VCaP (cell line): Measurements from ENCODE around the gene TSPAN2.

Source experiments
- H3K27ac ChIP-seq: fragments of 450-650 bp; 2 replicates; pipeline ENCODE4 v1.5.1; 2017
- TF ChIP-seq, protein P1 (sequence below): fragments of 450-650 bp; conservative IDR thresholded peaks from 2 replicates; pipeline ENCODE4 v1.5.1; 2017; ENCODE audit warnings: mild to moderate bottlenecking, moderate library complexity

Gene TSPAN2

DNA sequence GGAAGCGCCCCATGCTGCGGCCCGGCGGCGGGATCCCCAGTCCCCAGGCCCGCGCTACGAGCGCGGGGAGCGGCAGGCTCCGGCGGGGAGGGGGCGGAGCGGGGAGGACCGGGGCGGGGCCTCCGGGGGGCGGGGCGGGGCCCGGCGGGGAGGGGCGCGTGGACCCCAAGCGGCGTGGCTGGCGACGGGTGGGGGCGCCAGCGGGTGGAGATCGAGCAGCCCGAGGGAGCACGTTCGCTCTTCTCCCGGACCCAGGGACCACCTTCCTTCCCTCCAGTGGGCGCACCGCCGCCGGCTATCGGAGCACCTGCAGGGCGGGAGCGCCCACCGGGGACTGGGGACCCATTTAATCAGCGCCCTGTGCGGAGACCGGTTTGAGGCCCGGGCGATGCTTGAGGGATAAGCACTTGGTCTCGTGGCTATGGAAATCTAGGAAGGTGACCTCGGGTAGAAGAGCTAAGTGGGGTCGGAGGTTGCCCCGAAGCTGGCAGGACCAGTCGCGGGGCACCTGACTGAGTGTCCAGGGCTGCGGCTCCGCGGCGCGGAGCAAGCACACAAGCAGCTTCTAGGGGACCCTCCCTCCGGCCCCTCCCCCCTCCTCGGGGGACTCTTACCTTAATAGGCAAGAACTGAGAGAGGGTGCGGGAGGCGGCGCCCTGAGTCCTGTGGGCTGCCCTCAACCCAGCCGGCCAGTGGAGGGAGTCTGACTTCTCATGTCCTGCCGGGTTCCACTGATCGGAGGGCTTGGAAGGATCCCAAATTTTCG is at the start of gene TSPAN2:
Gene TSPAN2, minus strand, starts transcription at position 84 of the 766 bp plus-strand sequence. Its CDS starts 71 bp downstream, at position 13.
- TF ChIP-seq, protein P1, sequence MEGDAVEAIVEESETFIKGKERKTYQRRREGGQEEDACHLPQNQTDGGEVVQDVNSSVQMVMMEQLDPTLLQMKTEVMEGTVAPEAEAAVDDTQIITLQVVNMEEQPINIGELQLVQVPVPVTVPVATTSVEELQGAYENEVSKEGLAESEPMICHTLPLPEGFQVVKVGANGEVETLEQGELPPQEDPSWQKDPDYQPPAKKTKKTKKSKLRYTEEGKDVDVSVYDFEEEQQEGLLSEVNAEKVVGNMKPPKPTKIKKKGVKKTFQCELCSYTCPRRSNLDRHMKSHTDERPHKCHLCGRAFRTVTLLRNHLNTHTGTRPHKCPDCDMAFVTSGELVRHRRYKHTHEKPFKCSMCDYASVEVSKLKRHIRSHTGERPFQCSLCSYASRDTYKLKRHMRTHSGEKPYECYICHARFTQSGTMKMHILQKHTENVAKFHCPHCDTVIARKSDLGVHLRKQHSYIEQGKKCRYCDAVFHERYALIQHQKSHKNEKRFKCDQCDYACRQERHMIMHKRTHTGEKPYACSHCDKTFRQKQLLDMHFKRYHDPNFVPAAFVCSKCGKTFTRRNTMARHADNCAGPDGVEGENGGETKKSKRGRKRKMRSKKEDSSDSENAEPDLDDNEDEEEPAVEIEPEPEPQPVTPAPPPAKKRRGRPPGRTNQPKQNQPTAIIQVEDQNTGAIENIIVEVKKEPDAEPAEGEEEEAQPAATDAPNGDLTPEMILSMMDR = peak; percentile 36
- H3K27ac ChIP-seq = peak within 1 kb of the TSS; percentile 37; the same call in 1 of the 2 replicates

DNA sequence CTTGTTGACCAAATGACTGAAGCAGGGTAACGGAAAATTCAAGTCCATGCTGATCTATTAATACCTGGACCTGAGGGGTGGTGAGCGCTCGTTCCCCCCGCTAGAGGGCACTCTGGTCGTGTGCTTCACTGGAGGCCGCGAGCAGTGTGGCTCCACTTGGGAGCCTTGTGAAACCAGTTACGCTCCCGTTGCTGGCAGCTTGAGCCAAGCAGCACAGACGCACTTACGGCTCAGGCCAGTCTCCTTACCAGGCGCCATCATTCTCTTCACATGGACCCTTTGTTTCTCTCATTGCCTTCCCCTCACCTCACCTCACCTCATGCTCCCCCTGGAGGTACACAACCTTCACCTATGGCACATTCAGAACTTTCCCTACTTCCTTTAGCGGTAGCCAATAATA is 49.7 kb upstream of the TSPAN2 start:
- TF ChIP-seq, protein P1 = peak; percentile 93
- H3K27ac ChIP-seq = no peak overlapping the region

DNA sequence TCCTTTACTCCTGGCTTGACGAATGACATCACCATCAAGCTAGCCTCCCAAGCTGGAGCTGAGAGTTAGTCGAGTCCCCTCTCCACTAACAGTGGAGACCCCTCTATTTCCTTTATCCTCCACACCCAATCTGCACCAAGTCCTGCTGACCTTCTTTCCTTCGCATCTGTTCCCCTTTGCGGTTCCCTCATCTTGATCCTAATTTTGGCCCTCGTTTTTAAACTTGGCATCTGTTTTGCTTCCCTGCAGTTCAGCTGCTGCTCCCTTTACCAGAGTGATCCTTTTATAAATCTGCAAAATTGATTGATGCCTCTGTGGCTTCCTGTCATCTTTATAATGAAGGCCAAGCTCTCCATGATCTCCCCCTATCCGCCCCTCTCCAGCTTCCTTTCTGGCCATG is 49.0 kb upstream of the TSPAN2 start:
- H3K27ac ChIP-seq = no peak overlapping the region
- TF ChIP-seq, protein P1 = no peak

DNA sequence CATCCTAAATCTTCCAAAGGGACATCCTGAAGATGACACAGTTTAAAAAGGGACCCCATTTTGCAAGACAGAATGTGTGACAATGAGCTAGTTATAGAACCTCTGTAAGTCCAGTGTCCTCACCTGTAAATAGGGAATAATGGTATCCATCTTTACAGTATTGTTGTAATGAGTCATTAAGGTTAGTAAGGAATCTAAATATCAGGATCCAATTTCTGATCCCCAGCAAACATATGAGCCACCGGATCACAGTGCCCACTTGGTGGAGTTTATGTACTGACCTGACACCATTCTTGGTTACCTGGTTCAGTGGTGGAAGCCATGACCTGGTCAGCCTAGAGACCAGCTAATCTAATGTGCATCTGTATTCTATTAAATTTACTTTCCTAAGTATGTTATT is 47.9 kb upstream of the TSPAN2 start:
- no peak overlapping the region for H3K27ac ChIP-seq
- TF ChIP-seq, protein P1 = no peak

DNA sequence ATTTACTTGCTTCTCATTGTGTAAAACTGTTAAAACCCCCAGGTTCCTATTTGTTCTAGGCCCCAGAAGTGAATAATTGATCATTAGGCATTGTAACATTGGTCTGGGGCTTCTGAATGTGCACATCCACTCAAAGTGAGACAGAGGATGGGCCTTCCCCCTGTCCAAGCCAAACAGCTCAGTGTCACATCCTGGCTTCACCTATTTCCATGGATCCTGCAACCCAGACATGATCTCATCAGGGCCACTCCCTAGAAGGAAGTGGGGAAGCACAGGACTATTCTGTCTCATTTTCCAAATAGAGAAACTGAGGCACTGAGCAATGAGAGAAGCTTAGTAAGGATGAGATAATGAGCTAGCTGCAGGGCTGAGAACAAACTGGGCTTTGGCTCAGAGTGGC is 47.4 kb upstream of the TSPAN2 start:
- H3K27ac ChIP-seq = no peak overlapping the region
- TF ChIP-seq, protein P1 = no peak

DNA sequence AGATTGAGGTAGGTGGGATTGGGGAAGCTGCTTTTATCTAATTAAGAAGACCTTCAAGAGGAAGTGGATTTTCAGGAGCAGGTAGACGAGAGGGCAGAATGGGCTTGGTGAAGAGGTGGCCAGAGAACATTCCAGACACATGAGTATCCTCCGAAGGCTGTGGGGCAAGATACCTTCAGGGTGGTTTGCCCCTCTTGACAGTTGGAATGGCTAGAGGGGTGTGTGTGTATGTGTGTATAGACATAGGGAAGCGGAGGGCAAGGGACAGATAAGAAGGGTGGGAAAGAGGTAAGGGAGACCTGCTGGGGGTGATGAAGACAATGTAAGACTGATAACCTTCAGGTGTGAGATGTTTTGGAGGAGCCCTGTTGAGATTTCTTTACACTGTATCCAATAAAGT is 46.8 kb upstream of the TSPAN2 start:
- TF ChIP-seq, protein P1 = no peak
- no peak overlapping the region for H3K27ac ChIP-seq

DNA sequence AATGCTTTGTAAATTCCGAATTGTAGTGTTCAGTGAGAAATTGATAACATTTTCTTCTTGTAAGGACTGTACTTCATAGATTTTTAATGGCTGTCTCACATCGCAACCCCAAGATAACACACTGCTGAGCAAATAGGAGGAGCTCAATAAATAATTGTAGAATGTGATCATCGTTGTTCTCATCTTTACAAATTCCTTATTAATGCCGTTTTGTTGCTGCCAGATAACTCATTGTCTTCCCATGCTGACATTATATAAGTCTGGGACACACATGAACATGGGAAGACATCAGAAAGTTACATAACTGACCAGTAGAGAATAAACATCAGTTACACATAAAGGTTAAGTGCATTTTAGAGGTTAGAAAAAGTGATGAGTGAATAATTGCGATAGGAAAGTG is 46.4 kb upstream of the TSPAN2 start:
- TF ChIP-seq, protein P1 = no peak
- no peak overlapping the region for H3K27ac ChIP-seq
